ENCODE data around the gene TMEM14C. TPM values are rescaled to one million over a fixed set of nuclear protein-coding genes. Genes with fewer than 3 reads are reported as not detected.
"Not testable (repeated sequence)": the region's sequence is repeated elsewhere in the genome, so short reads cannot be mapped to it uniquely, and the experiment has no call there.

The TMEM14C gene
- total and polyA plus RNA-seq, 5 experiments from 2014 or later: 33.7 to 205 (median 95.9) TPM

GRCh38 chr6:10747251-10747972 is 24.5 kb downstream of the TMEM14C start, which contains the start of gene TMEM14B:
TSS of gene TMEM14B (plus strand) at chr6:10747805. CDS start at chr6:10749246, 1,441 bp downstream.
- Mint-ChIP-seq H3K4me1 (peaks cover 21 to 64% (median 49%) of the 10 kb centered on the region in 4 donors), H3K27me3 (no peaks in the 10 kb centered on the region), H3K27ac (peak within 1 kb of the TSS; percentile 96 to 99 (median 98)), H3K36me3 (peaks cover 0 to 28% (median 3%) of the 10 kb centered on the region in 3 donors), H3K4me3 (peak within 1 kb of the TSS; percentile 75 to 99 (median 92)), H3K9me3 (no peaks in the 10 kb centered on the region)
- POLR2A ChIA-PET: interaction anchor here (0.6 to 4.2 kb wide), 5 partner anchors 26 to 219 kb away, joined by 3 to 74 read pairs (median 8); partner anchors contain the start of genes C6orf52, PAK1IP1 and TMEM14C
- ATAC-seq (peak; percentile 95 to 96), DNase-seq (peak; percentile 96 to 100 (median 99))

- Mint-ChIP-seq H3K4me1 (peaks cover 32 to 78% (median 61%) of the 10 kb centered on the region in 4 donors), H3K27ac (peak overlapping the region in 6 of 10 donors; percentile 35 to 98 (median 68)), H3K4me3 (peak overlapping the region in 9 of 10 donors; percentile 15 to 98 (median 84)), H3K9me3 (no peaks in the 10 kb centered on the region), H3K36me3 (peaks cover 0 to 49% (median 10%) of the 10 kb centered on the region in 3 donors), H3K27me3 (no peaks in the 10 kb centered on the region)
- DNase-seq (no peak), ATAC-seq (no peak)
- POLR2A ChIA-PET: no interaction called here
Measured at GRCh38 chr6:10749734-10750133, 26.9 kb downstream of the TMEM14C start.

GRCh38 chr6:10750568-10750967 is 27.7 kb downstream of the TMEM14C start:
- peaks cover 28 to 81% (median 66%) of the 10 kb centered on the region in 4 donors for H3K4me1 Mint-ChIP-seq
- peak overlapping the region in 1 of 10 donors; percentile 8 for H3K4me3 Mint-ChIP-seq
- POLR2A ChIA-PET, DNase-seq, H3K9me3 Mint-ChIP-seq, ATAC-seq, H3K27me3 Mint-ChIP-seq: not testable (repeated sequence)
- peak overlapping the region in 5 of 10 donors; percentile 14 to 78 (median 63) for H3K27ac Mint-ChIP-seq
- H3K36me3 Mint-ChIP-seq: peaks cover 0 to 57% (median 16%) of the 10 kb centered on the region in 3 donors

GRCh38 chr6:10751757-10752156 is 28.9 kb downstream of the TMEM14C start:
- DNase-seq, H3K4me3 Mint-ChIP-seq, ATAC-seq, H3K9me3 Mint-ChIP-seq, POLR2A ChIA-PET, H3K27me3 Mint-ChIP-seq: not testable (repeated sequence)
- Mint-ChIP-seq H3K4me1 (peaks cover 32 to 78% (median 60%) of the 10 kb centered on the region in 4 donors), H3K36me3 (peaks cover 0 to 68% (median 19%) of the 10 kb centered on the region in 3 donors), H3K27ac (peak overlapping the region in 1 of 10 donors; percentile 63)

- Mint-ChIP-seq H3K27ac (peak overlapping the region in 2 of 10 donors; percentile 13 to 40), H3K4me1 (peaks cover 20 to 59% (median 35%) of the 10 kb centered on the region in 4 donors), H3K36me3 (peaks cover 0 to 91% (median 33%) of the 10 kb centered on the region in 3 donors), H3K4me3 (no peak overlapping the region), H3K9me3 (no peaks in the 10 kb centered on the region), H3K27me3 (no peaks in the 10 kb centered on the region)
- no peak for DNase-seq
- ATAC-seq: no peak
- POLR2A ChIA-PET: interaction anchor here (1.0 kb wide), 1 partner anchor 10 kb away, joined by 3 read pairs; no protein-coding TSS in a partner anchor
Measured at GRCh38 chr6:10756085-10756484, 33.2 kb downstream of the TMEM14C start.

GRCh38 chr6:10759312-10759839 is 36.5 kb downstream of the TMEM14C start:
- H3K27ac Mint-ChIP-seq: peak overlapping the region in 3 of 10 donors; percentile 40 to 60 (median 41)
- POLR2A ChIA-PET: no interaction called here

GRCh38 chr6:10759884-10760329 is 37.0 kb downstream of the TMEM14C start:
- peaks cover 7 to 30% (median 12%) of the 10 kb centered on the region in 4 donors for H3K4me1 Mint-ChIP-seq
- H3K27me3 Mint-ChIP-seq: no peaks in the 10 kb centered on the region
- no peak overlapping the region for H3K4me3 Mint-ChIP-seq
- no peak for ATAC-seq
- H3K36me3 Mint-ChIP-seq: peaks cover 0 to 68% (median 29%) of the 10 kb centered on the region in 3 donors
- POLR2A ChIA-PET: no interaction called here
- H3K27ac Mint-ChIP-seq: peak overlapping the region in 3 of 10 donors; percentile 40 to 75 (median 56)
- DNase-seq: no peak
- no peaks in the 10 kb centered on the region for H3K9me3 Mint-ChIP-seq

More at GRCh38 chr6:10759312-10759839, 36.5 kb downstream of the TMEM14C start:
- Mint-ChIP-seq H3K4me3 (no peak overlapping the region), H3K36me3 (peaks cover 0 to 74% (median 29%) of the 10 kb centered on the region in 3 donors), H3K27me3 (no peaks in the 10 kb centered on the region), H3K9me3 (no peaks in the 10 kb centered on the region), H3K4me1 (peaks cover 11 to 35% (median 16%) of the 10 kb centered on the region in 4 donors)
- ATAC-seq: peak in 1 of 2 donors; percentile 30
- DNase-seq: peak in 2 of 10 donors; percentile 14 to 34

GRCh38 chr6:10763006-10763405 is 40.1 kb downstream of the TMEM14C start:
- Mint-ChIP-seq H3K36me3 (peaks cover 0 to 53% (median 14%) of the 10 kb centered on the region in 3 donors), H3K27ac (no peak overlapping the region), H3K27me3 (no peaks in the 10 kb centered on the region), H3K9me3 (no peaks in the 10 kb centered on the region), H3K4me1 (peaks cover 3 to 19% (median 7%) of the 10 kb centered on the region in 4 donors), H3K4me3 (no peak overlapping the region)
- POLR2A ChIA-PET: no interaction called here
- ATAC-seq (no peak), DNase-seq (no peak)

GRCh38 chr6:10769419-10769818 is 46.5 kb downstream of the TMEM14C start:
- peaks cover 0 to 1% (median 0%) of the 10 kb centered on the region in 9 donors for H3K9me3 Mint-ChIP-seq
- DNase-seq: no peak
- H3K27me3 Mint-ChIP-seq: no peaks in the 10 kb centered on the region
- H3K4me3 Mint-ChIP-seq: no peak overlapping the region
- H3K4me1 Mint-ChIP-seq: peaks cover 0 to 6% (median 2%) of the 10 kb centered on the region in 4 donors
- no peak for ATAC-seq
- H3K36me3 Mint-ChIP-seq: peaks cover 8 to 48% (median 9%) of the 10 kb centered on the region in 3 donors
- H3K27ac Mint-ChIP-seq: no peak overlapping the region
- POLR2A ChIA-PET: no interaction called here

- no peak for ATAC-seq
- Mint-ChIP-seq H3K27ac (peak overlapping the region in 2 of 10 donors; percentile 28 to 83), H3K36me3 (peaks cover 8 to 56% (median 12%) of the 10 kb centered on the region in 3 donors), H3K9me3 (peaks cover 0 to 1% (median 0%) of the 10 kb centered on the region in 9 donors), H3K4me1 (peaks cover 0 to 11% (median 4%) of the 10 kb centered on the region in 4 donors), H3K4me3 (no peak overlapping the region), H3K27me3 (no peaks in the 10 kb centered on the region)
- POLR2A ChIA-PET: no interaction called here
- no peak for DNase-seq
Measured at GRCh38 chr6:10771371-10771894, 48.6 kb downstream of the TMEM14C start.

- Mint-ChIP-seq H3K4me1 (peaks cover 2 to 18% (median 9%) of the 10 kb centered on the region in 4 donors), H3K9me3 (no peaks in the 10 kb centered on the region), H3K36me3 (peaks cover 5 to 44% (median 27%) of the 10 kb centered on the region in 3 donors), H3K4me3 (no peak overlapping the region), H3K27ac (peak overlapping the region in 1 of 10 donors; percentile 6), H3K27me3 (no peaks in the 10 kb centered on the region)
- POLR2A ChIA-PET: no interaction called here
- DNase-seq (no peak), ATAC-seq (no peak)
Measured at GRCh38 chr6:10778230-10778629, 55.4 kb downstream of the TMEM14C start.

GRCh38 chr6:10779076-10779475 is 56.2 kb downstream of the TMEM14C start:
- Mint-ChIP-seq H3K4me1 (peaks cover 2 to 18% (median 10%) of the 10 kb centered on the region in 4 donors), H3K4me3 (no peak overlapping the region), H3K27ac (no peak overlapping the region), H3K36me3 (peaks cover 5 to 48% (median 31%) of the 10 kb centered on the region in 3 donors), H3K9me3 (no peaks in the 10 kb centered on the region), H3K27me3 (no peaks in the 10 kb centered on the region)
- ATAC-seq (no peak), DNase-seq (no peak)
- POLR2A ChIA-PET: no interaction called here

Measured in naive thymus-derived CD8-positive, alpha-beta T cell (primary cell).